HEK293 (cell line): Measurements from ENCODE around the gene APBA1.

Experiments
- CTCF ChIA-PET: fragments of 350-600 bp; formaldehyde crosslinking; extraction: SDS; loops from one replicate; lab custom pipeline; 2021; ENCODE audit warnings: antibody characterized with exemption; lab: Yijun Ruan, JAX
- POLR2A ChIA-PET: fragments of 300-600 bp; formaldehyde crosslinking; extraction: SDS; loops from one replicate; lab custom pipeline; 2020; ENCODE audit warnings: antibody characterized with exemption, inconsistent platforms; lab: Yijun Ruan, JAX
- H3K27ac ChIP-seq: fragments of 200-500 bp; sonication (Bioruptor generic); 2 replicates; pipeline ENCODE4 v1.5.1; 2014; ENCODE audit warnings: low read depth, low read length, control low read depth, inconsistent platforms; ENCODE audit errors: extremely low read depth
- H3K36me3 ChIP-seq, 2 experiments: fragments of 200-500 bp in 1 of 2; sonication (Bioruptor generic) in 1 of 2; 1 replicate in 1 of 2; 2 replicates in 1 of 2; pipeline ENCODE4 v1.5.1; 2014 to 2017; ENCODE audit warnings: inconsistent platforms in 2 of 2, low read length in 2 of 2; ENCODE audit not compliant: control insufficient read depth in 2 of 2, insufficient read depth in 1 of 2
- H3K4me1 ChIP-seq: fragments of 200-500 bp; sonication (Bioruptor generic); 2 replicates; pipeline ENCODE4 v1.5.1; 2014; ENCODE audit warnings: mild to moderate bottlenecking, low read length, inconsistent platforms; ENCODE audit not compliant: control insufficient read depth, insufficient read depth
- H3K4me3 ChIP-seq: 2 replicates; pipeline ENCODE4 v1.5.1; 2011; ENCODE audit warnings: low read depth, mild to moderate bottlenecking, control low read depth, low read length, moderate library complexity
- H3K9me3 ChIP-seq: fragments of 200-500 bp; sonication (Bioruptor generic); 2 replicates; pipeline ENCODE4 v1.5.1; 2014; ENCODE audit warnings: low read depth, low read length, inconsistent platforms; ENCODE audit not compliant: control insufficient read depth, insufficient read depth
- GLI4 ChIP-seq: fragments of 450-650 bp; formaldehyde crosslinking; IDR thresholded peaks from 2 replicates; pipeline ENCODE4 v1.5.1; 2016; ENCODE audit warnings: missing biosample characterization, missing genetic modification characterization
- KLF16 ChIP-seq: fragments of 450-650 bp; formaldehyde crosslinking; IDR thresholded peaks from 2 replicates; pipeline ENCODE4 v1.5.1; 2017; ENCODE audit warnings: missing biosample characterization, missing genetic modification characterization
- PRDM1 ChIP-seq: fragments of 450-650 bp; formaldehyde crosslinking; IDR thresholded peaks from 2 replicates; pipeline ENCODE4; 2016; ENCODE audit warnings: missing biosample characterization, missing genetic modification characterization
- SCRT1 ChIP-seq: fragments of 450-650 bp; formaldehyde crosslinking; IDR thresholded peaks from 2 replicates; pipeline ENCODE4 v1.5.1; 2016; ENCODE audit warnings: missing biosample characterization, missing genetic modification characterization, borderline replicate concordance
- WT1 ChIP-seq: fragments of 450-650 bp; formaldehyde crosslinking; IDR thresholded peaks from 2 replicates; pipeline ENCODE4 v1.5.1; 2016; ENCODE audit warnings: missing biosample characterization, missing genetic modification characterization
- YY2 ChIP-seq: fragments of 450-650 bp; formaldehyde crosslinking; IDR thresholded peaks from 2 replicates; pipeline ENCODE4 v1.5.1; 2016; ENCODE audit warnings: missing biosample characterization, missing genetic modification characterization
- ZNF155 ChIP-seq: fragments of 450-650 bp; formaldehyde crosslinking; IDR thresholded peaks from 2 replicates; pipeline ENCODE4 v1.5.1; 2016; ENCODE audit warnings: missing biosample characterization, missing genetic modification characterization
- ZNF211 ChIP-seq: fragments of 450-650 bp; formaldehyde crosslinking; IDR thresholded peaks from 2 replicates; pipeline ENCODE4 v1.5.1; 2016; ENCODE audit warnings: low read depth, missing biosample characterization, missing genetic modification characterization
- ZNF292 ChIP-seq: fragments of 450-650 bp; formaldehyde crosslinking; IDR thresholded peaks from 2 replicates; pipeline ENCODE4 v1.5.1; 2016; ENCODE audit warnings: low read depth, missing biosample characterization, missing genetic modification characterization, borderline replicate concordance
- ZNF404 ChIP-seq: fragments of 450-650 bp; formaldehyde crosslinking; IDR thresholded peaks from 2 replicates; pipeline ENCODE4 v1.5.1; 2017; ENCODE audit warnings: missing biosample characterization, missing genetic modification characterization
- ZNF560 ChIP-seq: fragments of 450-650 bp; formaldehyde crosslinking; IDR thresholded peaks from 2 replicates; pipeline ENCODE4 v1.5.1; 2017; ENCODE audit warnings: missing biosample characterization, missing genetic modification characterization, borderline replicate concordance
- ZNF610 ChIP-seq: fragments of 450-650 bp; formaldehyde crosslinking; IDR thresholded peaks from 2 replicates; pipeline ENCODE4 v1.5.1; 2016; ENCODE audit warnings: missing biosample characterization, missing genetic modification characterization, borderline replicate concordance
- ZSCAN16 ChIP-seq: fragments of 450-650 bp; formaldehyde crosslinking; IDR thresholded peaks from 2 replicates; pipeline ENCODE4 v1.5.1; 2016; ENCODE audit warnings: missing biosample characterization, missing genetic modification characterization
- TF ChIP-seq, protein P1 (sequence below): fragments of 450-650 bp; formaldehyde crosslinking; IDR thresholded peaks from 2 replicates; pipeline ENCODE4; 2016; ENCODE audit warnings: missing biosample characterization, missing genetic modification characterization
- TF ChIP-seq, protein P2 (sequence below): fragments of 450-650 bp; formaldehyde crosslinking; IDR thresholded peaks from 2 replicates; pipeline ENCODE4 v1.5.1; 2016; ENCODE audit warnings: missing biosample characterization, missing genetic modification characterization
- TF ChIP-seq, protein P3 (sequence below): fragments of 450-650 bp; formaldehyde crosslinking; IDR thresholded peaks from 2 replicates; pipeline ENCODE4 v1.5.1; 2016; ENCODE audit warnings: missing biosample characterization, missing genetic modification characterization

The APBA1 gene

DNA sequence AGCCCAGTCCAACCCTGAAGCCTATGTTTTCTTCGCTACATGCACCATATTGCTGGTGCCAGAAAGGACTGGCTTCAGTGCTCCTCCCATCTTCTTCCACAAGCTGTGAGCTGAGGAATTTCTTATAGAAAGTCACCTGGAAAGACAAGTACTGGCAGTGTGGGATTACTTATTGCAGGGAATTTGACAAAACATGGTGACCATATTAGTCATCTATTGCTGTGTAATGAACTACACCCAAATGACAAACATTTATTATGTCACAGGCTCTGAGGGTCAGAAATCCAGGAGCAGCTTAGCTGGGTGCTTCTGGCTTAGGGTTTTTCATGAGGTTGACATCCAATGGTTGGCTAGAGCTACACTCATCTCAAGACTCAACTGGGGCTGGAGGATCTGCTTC is 271.7 kb downstream of the APBA1 start (continued):
- TF ChIP-seq, protein P1, sequence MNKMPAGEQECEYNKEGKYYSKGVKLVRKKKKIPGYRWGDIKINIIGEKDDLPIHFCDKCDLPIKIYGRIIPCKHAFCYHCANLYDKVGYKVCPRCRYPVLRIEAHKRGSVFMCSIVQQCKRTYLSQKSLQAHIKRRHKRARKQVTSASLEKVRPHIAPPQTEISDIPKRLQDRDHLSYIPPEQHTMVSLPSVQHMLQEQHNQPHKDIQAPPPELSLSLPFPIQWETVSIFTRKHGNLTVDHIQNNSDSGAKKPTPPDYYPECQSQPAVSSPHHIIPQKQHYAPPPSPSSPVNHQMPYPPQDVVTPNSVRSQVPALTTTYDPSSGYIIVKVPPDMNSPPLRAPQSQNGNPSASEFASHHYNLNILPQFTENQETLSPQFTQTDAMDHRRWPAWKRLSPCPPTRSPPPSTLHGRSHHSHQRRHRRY, result no peak

DNA sequence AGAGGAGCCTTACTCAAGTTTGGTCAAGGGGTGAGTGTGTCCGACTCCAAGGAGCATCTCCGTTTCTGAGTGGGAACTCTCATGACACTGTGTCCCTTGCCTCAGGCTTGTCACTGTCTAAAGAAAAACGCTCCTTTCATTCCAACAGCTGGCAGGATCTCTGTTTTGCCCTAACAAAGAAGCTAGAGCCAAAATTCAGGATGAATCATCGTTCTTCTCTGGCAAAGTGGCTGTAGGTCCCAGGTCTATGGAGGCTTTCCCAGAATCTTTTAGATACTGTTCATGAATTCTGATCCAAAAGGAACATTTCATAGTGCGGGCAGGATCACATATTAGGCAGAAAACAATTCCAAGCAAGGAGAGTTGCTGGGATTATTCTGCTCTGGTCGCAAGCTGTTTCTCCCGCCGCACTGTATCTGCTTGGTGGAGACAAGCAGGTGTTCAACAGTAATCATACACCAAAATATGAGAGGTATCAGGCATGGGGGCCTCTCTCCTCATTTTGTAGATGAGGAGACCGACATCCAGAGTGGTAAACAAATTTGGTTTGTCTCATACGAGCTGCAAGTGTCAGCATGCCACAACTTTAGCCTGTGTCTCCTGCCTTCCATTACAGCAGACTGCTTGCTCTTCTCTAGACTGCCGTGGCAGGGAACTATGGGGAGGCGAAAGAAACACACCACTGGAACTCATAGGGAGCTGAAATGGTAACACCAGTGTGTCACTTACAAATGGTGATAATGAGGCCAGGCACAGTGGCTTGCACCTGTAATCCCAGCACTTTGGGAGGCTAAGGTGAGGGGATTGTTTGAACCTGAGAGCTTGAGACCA is 274.6 kb downstream of the APBA1 start:
- Histone ChIP-seq H3K27ac (no peak overlapping the region), H3K36me3 (no peaks in the 10 kb centered on the region), H3K9me3 (no peaks in the 10 kb centered on the region), H3K4me3 (no peak overlapping the region), H3K4me1 (no peaks in the 10 kb centered on the region)
- POLR2A ChIA-PET, result no interaction called here
- CTCF ChIA-PET, result interaction anchor here (1.2 to 1.9 kb wide), 3 partner anchors 25 to 174 kb away, joined by 3 to 12 read pairs (median 3); no protein-coding TSS in a partner anchor
- TF ChIP-seq, protein P2, sequence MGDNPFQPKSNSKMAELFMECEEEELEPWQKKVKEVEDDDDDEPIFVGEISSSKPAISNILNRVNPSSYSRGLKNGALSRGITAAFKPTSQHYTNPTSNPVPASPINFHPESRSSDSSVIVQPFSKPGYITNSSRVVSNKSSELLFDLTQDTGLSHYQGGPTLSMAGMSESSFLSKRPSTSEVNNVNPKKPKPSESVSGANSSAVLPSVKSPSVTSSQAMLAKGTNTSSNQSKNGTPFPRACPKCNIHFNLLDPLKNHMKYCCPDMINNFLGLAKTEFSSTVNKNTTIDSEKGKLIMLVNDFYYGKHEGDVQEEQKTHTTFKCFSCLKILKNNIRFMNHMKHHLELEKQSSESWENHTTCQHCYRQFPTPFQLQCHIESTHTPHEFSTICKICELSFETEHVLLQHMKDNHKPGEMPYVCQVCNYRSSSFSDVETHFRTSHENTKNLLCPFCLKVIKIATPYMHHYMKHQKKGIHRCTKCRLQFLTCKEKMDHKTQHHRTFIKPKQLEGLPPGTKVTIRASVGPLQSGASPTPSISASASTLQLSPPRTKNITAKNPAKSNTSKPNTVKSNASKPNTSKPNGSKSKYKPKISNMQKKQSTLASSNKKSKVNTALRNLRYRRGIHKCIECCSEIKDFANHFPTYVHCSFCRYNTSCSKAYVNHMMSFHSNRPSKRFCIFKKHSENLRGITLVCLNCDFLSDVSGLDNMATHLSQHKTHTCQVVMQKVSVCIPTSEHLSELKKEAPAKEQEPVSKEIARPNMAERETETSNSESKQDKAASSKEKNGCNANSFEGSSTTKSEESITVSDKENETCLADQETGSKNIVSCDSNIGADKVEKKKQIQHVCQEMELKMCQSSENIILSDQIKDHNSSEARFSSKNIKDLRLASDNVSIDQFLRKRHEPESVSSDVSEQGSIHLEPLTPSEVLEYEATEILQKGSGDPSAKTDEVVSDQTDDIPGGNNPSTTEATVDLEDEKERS (tag by site-specific recombination), result no peak
- TF ChIP-seq PRDM1 (tag by site-specific recombination) (no peak), ZNF404 (no peak), ZNF610 (tag by site-specific recombination) (no peak), KLF16 (tag by site-specific recombination) (no peak), YY2 (no peak), SCRT1 (no peak)
- TF ChIP-seq, all 188 proteins: peak for 0

DNA sequence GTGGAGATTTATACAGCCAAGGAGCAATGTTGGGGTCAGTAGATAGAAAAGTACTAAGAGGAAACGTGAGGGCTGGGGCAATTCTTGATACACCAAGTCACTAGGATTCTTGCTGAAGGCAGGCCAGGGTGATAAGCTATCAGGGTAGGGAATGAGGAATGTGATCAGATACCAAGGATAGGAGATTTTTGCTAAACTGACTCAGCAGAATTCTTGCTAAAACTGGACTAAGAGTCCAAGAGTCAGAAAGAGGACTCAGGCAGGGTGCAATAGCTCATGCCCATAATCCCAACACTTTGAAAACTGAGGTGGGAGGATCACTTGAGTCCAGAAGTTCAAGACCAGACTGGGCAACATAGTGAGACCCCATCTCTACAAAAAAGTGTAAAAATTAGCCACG is 275.4 kb downstream of the APBA1 start:
- Histone ChIP-seq H3K4me1 (no peaks in the 10 kb centered on the region), H3K36me3 (no peaks in the 10 kb centered on the region), H3K4me3 (no peak overlapping the region), H3K9me3 (no peaks in the 10 kb centered on the region), H3K27ac (no peak overlapping the region)
- ChIA-PET POLR2A (no interaction called here), CTCF (interaction anchor here (0.6 kb wide), 1 partner anchor 1392 kb away, joined by 5 read pairs; no protein-coding TSS in a partner anchor)
- TF ChIP-seq WT1 (tag by site-specific recombination) (no peak), ZSCAN16 (tag by site-specific recombination) (no peak), GLI4 (tag by site-specific recombination) (no peak), ZNF292 (no peak), ZNF211 (tag by site-specific recombination) (no peak), ZNF155 (tag by site-specific recombination) (no peak), ZNF610 (tag by site-specific recombination) (no peak), ZNF560 (tag by site-specific recombination) (no peak)
- TF ChIP-seq, protein P3, sequence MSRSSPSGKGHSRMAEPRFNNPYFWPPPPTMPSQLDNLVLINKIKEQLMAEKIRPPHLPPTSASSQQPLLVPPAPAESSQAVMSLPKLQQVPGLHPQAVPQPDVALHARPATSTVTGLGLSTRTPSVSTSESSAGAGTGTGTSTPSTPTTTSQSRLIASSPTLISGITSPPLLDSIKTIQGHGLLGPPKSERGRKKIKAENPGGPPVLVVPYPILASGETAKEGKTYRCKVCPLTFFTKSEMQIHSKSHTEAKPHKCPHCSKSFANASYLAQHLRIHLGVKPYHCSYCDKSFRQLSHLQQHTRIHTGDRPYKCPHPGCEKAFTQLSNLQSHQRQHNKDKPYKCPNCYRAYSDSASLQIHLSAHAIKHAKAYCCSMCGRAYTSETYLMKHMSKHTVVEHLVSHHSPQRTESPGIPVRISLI (tag by site-specific recombination), result no peak
